Mucosa of descending colon (tissue), 3 donors: Measurements from ENCODE around the gene SCN8A. TPM values are rescaled to one million over a fixed set of nuclear protein-coding genes. Genes with fewer than 3 reads are reported as not detected.

Experiments used
- ATAC-seq: fragments of 200-7000 bp; cut with Tn5 transposase; one replicate; pipeline ENCODE4 v1.9.1; 2020; ENCODE audit warnings: mild to moderate bottlenecking, moderate library complexity
- DNase-seq, 3 donors: peaks; one replicate each; pipeline ENCODE4 v3.0.0-alpha.2; 2020
- H3K36me3 ChIP-seq: fragments of 200-600 bp; one replicate; pipeline ENCODE4 v1.8.0; 2021; ENCODE audit warnings: low read depth, mild to moderate bottlenecking
- H3K4me1 ChIP-seq: fragments of 200-600 bp; one replicate; pipeline ENCODE4 v1.8.0; 2021; ENCODE audit warnings: low read depth, mild to moderate bottlenecking
- H3K4me3 ChIP-seq: fragments of 200-600 bp; one replicate; pipeline ENCODE4 v1.8.0; 2021; ENCODE audit warnings: mild to moderate bottlenecking
- H3K9me3 ChIP-seq: fragments of 200-600 bp; one replicate; pipeline ENCODE4 v1.8.0; 2021; ENCODE audit warnings: mild to moderate bottlenecking
- intact Hi-C, 2 donors: fragments of 100-400 bp; cut with DNase I in 1 of 2; cut with micrococcal nuclease in 1 of 2; formaldehyde crosslinking; loops; one replicate each; pipeline versions ENCODE4 v1.11.0 to v1.11.1; 2022; cut with DNase I, micrococcal nuclease
- total RNA-seq, 3 donors: library from RNA; stranded (reverse); fragmentation: NEBNext Ultra II Directional in 2 of 3; extraction: Animal tissue kit (Norgen Biotek cat#: 25700) in 2 of 3; gene quantifications; one replicate each; pipeline versions ENCODE4 v1.2.1 to v1.2.4, GENCODE V29; 2021 to 2023
- TF ChIP-seq, protein P1 (sequence below): fragments of 200-600 bp; IDR thresholded peaks from one replicate; pipeline ENCODE4 v1.8.0; 2022; ENCODE audit warnings: antibody characterized with exemption, mild to moderate bottlenecking
- donor health status: DM: no; HTN: no; CAD: no; lungs with moderate emphysema.
- donor health status: DM: no; HTN: no; CAD: no.
- donor health status: DM: no; HTN: yes; CAD: no.

Gene SCN8A
- total RNA-seq, 3 donors from 2014 or later = 2.7 to 5.2 (median 3.6) TPM

DNA sequence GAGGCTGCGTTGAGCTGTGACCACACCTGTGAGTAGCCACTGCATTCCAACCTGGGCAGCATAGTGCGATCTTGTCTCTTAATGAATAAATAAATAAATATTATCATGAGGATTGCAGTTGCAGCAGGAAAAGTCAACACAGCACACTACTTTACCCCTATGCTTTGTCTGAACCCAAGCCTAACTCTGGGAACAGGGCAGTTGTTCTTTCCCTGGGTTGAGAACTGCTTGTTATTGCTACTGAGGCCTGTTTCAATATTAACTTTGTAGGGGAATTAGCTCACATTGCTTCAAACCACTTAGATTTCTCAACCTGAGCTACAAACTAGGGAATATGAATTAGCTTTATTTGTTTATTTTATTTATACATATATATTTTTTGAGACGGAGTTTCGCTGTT is 102.5 kb downstream of the SCN8A start:
- no peaks in the 10 kb centered on the region for H3K9me3 ChIP-seq
- no peaks in the 10 kb centered on the region for H3K4me1 ChIP-seq
- no peaks in the 10 kb centered on the region for H3K36me3 ChIP-seq
- no peak for DNase-seq
- ATAC-seq = no peak
- intact Hi-C loops = no loop called here
- no peak overlapping the region for H3K4me3 ChIP-seq
- TF ChIP-seq, protein P1, sequence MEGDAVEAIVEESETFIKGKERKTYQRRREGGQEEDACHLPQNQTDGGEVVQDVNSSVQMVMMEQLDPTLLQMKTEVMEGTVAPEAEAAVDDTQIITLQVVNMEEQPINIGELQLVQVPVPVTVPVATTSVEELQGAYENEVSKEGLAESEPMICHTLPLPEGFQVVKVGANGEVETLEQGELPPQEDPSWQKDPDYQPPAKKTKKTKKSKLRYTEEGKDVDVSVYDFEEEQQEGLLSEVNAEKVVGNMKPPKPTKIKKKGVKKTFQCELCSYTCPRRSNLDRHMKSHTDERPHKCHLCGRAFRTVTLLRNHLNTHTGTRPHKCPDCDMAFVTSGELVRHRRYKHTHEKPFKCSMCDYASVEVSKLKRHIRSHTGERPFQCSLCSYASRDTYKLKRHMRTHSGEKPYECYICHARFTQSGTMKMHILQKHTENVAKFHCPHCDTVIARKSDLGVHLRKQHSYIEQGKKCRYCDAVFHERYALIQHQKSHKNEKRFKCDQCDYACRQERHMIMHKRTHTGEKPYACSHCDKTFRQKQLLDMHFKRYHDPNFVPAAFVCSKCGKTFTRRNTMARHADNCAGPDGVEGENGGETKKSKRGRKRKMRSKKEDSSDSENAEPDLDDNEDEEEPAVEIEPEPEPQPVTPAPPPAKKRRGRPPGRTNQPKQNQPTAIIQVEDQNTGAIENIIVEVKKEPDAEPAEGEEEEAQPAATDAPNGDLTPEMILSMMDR = no peak

- H3K4me1 ChIP-seq = no peaks in the 10 kb centered on the region
- ATAC-seq (no peak), DNase-seq (no peak)
- TF ChIP-seq, protein P1 = no peak
- H3K9me3 ChIP-seq = no peaks in the 10 kb centered on the region
- no peak overlapping the region for H3K4me3 ChIP-seq
- intact Hi-C loops = no loop called here
- no peaks in the 10 kb centered on the region for H3K36me3 ChIP-seq
Observed at GRCh38 chr12:51694146-51694545, 103.1 kb downstream of the SCN8A start.

GRCh38 chr12:51695241-51696010 is 104.4 kb downstream of the SCN8A start:
- Histone ChIP-seq H3K36me3 (no peaks in the 10 kb centered on the region), H3K4me3 (no peak overlapping the region), H3K9me3 (no peaks in the 10 kb centered on the region), H3K4me1 (no peaks in the 10 kb centered on the region)
- ATAC-seq (no peak), DNase-seq (no peak)
- intact Hi-C loops = no loop called here
- TF ChIP-seq, protein P1 = no peak

GRCh38 chr12:51699219-51699618 is 108.2 kb downstream of the SCN8A start:
- intact Hi-C loops = no loop called here
- no peak overlapping the region for H3K4me3 ChIP-seq
- H3K36me3 ChIP-seq = no peaks in the 10 kb centered on the region
- H3K9me3 ChIP-seq = no peaks in the 10 kb centered on the region
- no peaks in the 10 kb centered on the region for H3K4me1 ChIP-seq
- no peak for DNase-seq
- TF ChIP-seq, protein P1 = no peak
- no peak for ATAC-seq

DNA sequence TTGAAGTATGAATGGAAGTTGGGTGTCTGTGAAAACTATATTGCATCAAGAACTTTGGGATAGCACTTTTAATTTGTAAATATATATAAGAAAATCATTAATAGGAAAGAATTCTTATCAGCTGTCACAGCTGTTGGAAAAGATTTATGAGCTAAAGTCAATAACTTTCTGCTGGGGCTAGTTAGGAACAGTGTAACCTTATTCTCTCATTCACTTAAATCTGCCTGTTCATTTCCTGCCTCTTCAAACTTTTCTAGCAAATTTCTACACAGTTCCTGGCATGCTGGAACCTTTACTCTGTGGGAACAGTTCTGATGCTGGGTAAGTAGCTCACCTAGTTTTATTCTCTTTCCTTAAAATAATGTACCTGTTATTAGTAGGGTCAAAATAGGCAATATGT is 109.9 kb downstream of the SCN8A start:
- Histone ChIP-seq H3K4me1 (no peaks in the 10 kb centered on the region), H3K36me3 (no peaks in the 10 kb centered on the region), H3K9me3 (no peaks in the 10 kb centered on the region), H3K4me3 (no peak overlapping the region)
- intact Hi-C loops = no loop called here
- DNase-seq (no peak), ATAC-seq (no peak)
- TF ChIP-seq, protein P1 = no peak
